Tibial nerve (tissue), 4 donors: ENCODE results near the gene CARD9. TPM values are rescaled to one million over a fixed set of nuclear protein-coding genes. Genes with fewer than 3 reads are reported as not detected.

ENCODE experiments used
- DNase-seq, 2 donors: peaks; one replicate each; pipeline ENCODE4 v3.0.0-alpha.2; 2019; ENCODE audit warnings: low spot score in 2 of 2
- H3K27ac ChIP-seq, 4 donors: fragments of 200-600 bp; sonication (generic) in 3 of 4; one replicate each; pipeline ENCODE4 v1.5.1; 2017 to 2019; ENCODE audit warnings: mild to moderate bottlenecking in 1 of 4
- H3K27me3 ChIP-seq, 2 donors: fragments of 200-600 bp; sonication (generic) in 1 of 2; one replicate each; pipeline versions ENCODE4 v1.5.1 to v1.6.0; 2017 to 2019
- H3K36me3 ChIP-seq, 3 donors: fragments of 200-600 bp; sonication (generic); one replicate each; pipeline ENCODE4 v1.5.1; 2018 to 2019
- H3K4me1 ChIP-seq, 4 donors: fragments of 200-600 bp; sonication (generic) in 3 of 4; one replicate each; pipeline ENCODE4 v1.5.1; 2017 to 2019
- H3K4me3 ChIP-seq, 4 donors: fragments of 200-600 bp; sonication (generic) in 3 of 4; one replicate each; pipeline ENCODE4 v1.5.1; 2017 to 2019; ENCODE audit warnings: mild to moderate bottlenecking in 1 of 4, moderate library complexity in 1 of 4
- H3K9me3 ChIP-seq, 4 donors: fragments of 200-600 bp; sonication (generic) in 3 of 4; one replicate each; pipeline ENCODE4 v1.5.1; 2017 to 2019
- CTCF ChIP-seq, 5 experiments: fragments of 200-600 bp in 3 of 5; fragments of 450-650 bp in 2 of 5; sonication (generic) in 3 of 5; IDR thresholded peaks; one replicate each; pipeline ENCODE4 v1.5.1; 2016 to 2019; ENCODE audit warnings: antibody characterized with exemption in 5 of 5, mild to moderate bottlenecking in 3 of 5, moderate library complexity in 2 of 5
- EP300 ChIP-seq, 2 donors: sonication (generic); formaldehyde crosslinking; IDR thresholded peaks; one replicate each; pipeline ENCODE4 v1.6.1; 2017; ENCODE audit warnings: antibody characterized with exemption in 2 of 2, mild to moderate bottlenecking in 1 of 2
- POLR2A ChIP-seq, 2 donors: fragments of 450-650 bp; IDR thresholded peaks; one replicate each; pipeline ENCODE4 v1.6.1; 2017; ENCODE audit warnings: antibody characterized with exemption in 2 of 2, mild to moderate bottlenecking in 2 of 2, moderate library complexity in 2 of 2
- WGBS, 2 donors: methylation state at CpG; one replicate each; pipeline ENCODE4 v1.1.5; 2018; 5-methylcytosine and 5-hydroxymethylcytosine counted together
- total RNA-seq, 4 donors: library from RNA; depleted of rRNA; stranded (reverse); fragments of >200 nt; gene quantifications; one replicate each; pipeline ENCODE4 v1.1.0, GENCODE V29; 2016

The CARD9 gene
- total RNA-seq, 4 donors from 2014 or later, result 3.1 to 19.8 (median 3.1) TPM

GRCh38 chr9:136403915-136404800, 30.7 kb upstream of the CARD9 start:
- Histone ChIP-seq H3K4me3 (no peak overlapping the region), H3K36me3 (peaks cover 3 to 59% (median 8%) of the 10 kb centered on the region in 3 donors), H3K9me3 (no peaks in the 10 kb centered on the region), H3K27ac (peak overlapping the region in 1 of 4 donors; percentile 59), H3K4me1 (peaks cover 0 to 27% (median 16%) of the 10 kb centered on the region in 4 donors), H3K27me3 (no peaks in the 10 kb centered on the region)
- WGBS, 2 donors, result 89 to 90% methylated on average over 25 to 29 of the region's 32 CpGs
- no peak for DNase-seq
- no peak for TF ChIP-seq CTCF (IDR thresholded peaks at IDR 0.05)
- no peak for TF ChIP-seq POLR2A (IDR thresholded peaks at IDR 0.05)
- TF ChIP-seq EP300 (IDR thresholded peaks at IDR 0.05), result no peak

- Histone ChIP-seq H3K36me3 (peaks cover 3 to 59% (median 8%) of the 10 kb centered on the region in 3 donors), H3K27me3 (no peaks in the 10 kb centered on the region), H3K9me3 (no peaks in the 10 kb centered on the region), H3K4me3 (no peak overlapping the region), H3K27ac (peak overlapping the region in 1 of 4 donors; percentile 26), H3K4me1 (peaks cover 0 to 27% (median 19%) of the 10 kb centered on the region in 4 donors)
- TF ChIP-seq POLR2A (IDR thresholded peaks at IDR 0.05) (no peak), EP300 (IDR thresholded peaks at IDR 0.05) (no peak), CTCF (IDR thresholded peaks at IDR 0.05) (no peak)
- no peak for DNase-seq
- WGBS, 2 donors, result 83 to 88% methylated on average over 5 of the region's 5 CpGs
These were observed 30.1 kb upstream of the CARD9 start for GRCh38 chr9:136403538-136403914.

GRCh38 chr9:136402067-136402466, 28.6 kb upstream of the CARD9 start:
- Histone ChIP-seq H3K36me3 (peaks cover under 1 to 58% (median 4%) of the 10 kb centered on the region in 3 donors), H3K4me1 (peaks cover 0 to 27% (median 23%) of the 10 kb centered on the region in 4 donors), H3K27me3 (no peaks in the 10 kb centered on the region), H3K4me3 (no peak overlapping the region), H3K27ac (no peak overlapping the region), H3K9me3 (no peaks in the 10 kb centered on the region)
- TF ChIP-seq CTCF (IDR thresholded peaks at IDR 0.05) (no peak), POLR2A (IDR thresholded peaks at IDR 0.05) (no peak), EP300 (IDR thresholded peaks at IDR 0.05) (no peak)
- WGBS, 2 donors, result 70 to 75% methylated on average over 13 of the region's 13 CpGs
- no peak for DNase-seq

- Histone ChIP-seq H3K27me3 (no peaks in the 10 kb centered on the region), H3K36me3 (peaks cover 0 to 58% (median 0%) of the 10 kb centered on the region in 3 donors), H3K4me1 (peaks cover 0 to 27% (median 23%) of the 10 kb centered on the region in 4 donors), H3K9me3 (no peaks in the 10 kb centered on the region), H3K27ac (peak overlapping the region in 1 of 4 donors; percentile 80), H3K4me3 (no peak overlapping the region)
- DNase-seq, result no peak
- 89% methylated on average over 18 of the region's 18 CpGs for WGBS, 2 donors
- TF ChIP-seq EP300 (IDR thresholded peaks at IDR 0.05) (no peak), POLR2A (IDR thresholded peaks at IDR 0.05) (no peak), CTCF (IDR thresholded peaks at IDR 0.05) (no peak)
These were observed 27.9 kb upstream of the CARD9 start for GRCh38 chr9:136401173-136401922.
